Natural killer cell (primary cell): ENCODE measurements around the gene HKDC1. TPM values are rescaled to one million over a fixed set of nuclear protein-coding genes. Genes with fewer than 3 reads are reported as not detected.

Source experiments
- ATAC-seq, 3 donors: fragments of 150-1000 bp in 2 of 3; fragments of 200-7000 bp in 1 of 3; cut with Tn5 transposase; 1 replicate in 1 of 3; 2 replicates in 2 of 3; pipeline ENCODE4 v1.10.0; 2021; ENCODE audit warnings: mild to moderate bottlenecking in 2 of 3, moderate library complexity in 2 of 3
- DNase-seq, 2 donors: peaks; one replicate each; pipeline versions ENCODE4 v3.0.0 to v3.0.0-alpha.2; 2013 to 2021; ENCODE audit warnings: mixed read lengths in 1 of 2
- H3K27ac ChIP-seq: one replicate; pipeline ENCODE4 v1.5.1; 2013; ENCODE audit warnings: mild to moderate bottlenecking, low read length
- H3K27me3 ChIP-seq: one replicate; pipeline ENCODE4 v1.6.1; 2013; ENCODE audit warnings: low read length; ENCODE audit not compliant: control insufficient read depth, insufficient read depth
- H3K36me3 ChIP-seq: one replicate; pipeline ENCODE4 v1.6.1; 2013; ENCODE audit warnings: low read length; ENCODE audit not compliant: control insufficient read depth, insufficient read depth
- H3K4me1 ChIP-seq: one replicate; pipeline ENCODE4 v1.6.1; 2013; ENCODE audit warnings: low read length; ENCODE audit not compliant: control insufficient read depth, insufficient read depth
- H3K4me3 ChIP-seq: one replicate; pipeline ENCODE4 v1.5.1; 2013; ENCODE audit warnings: low read length
- H3K9me3 ChIP-seq: one replicate; pipeline ENCODE4 v1.6.1; 2013; ENCODE audit warnings: low read length; ENCODE audit not compliant: control insufficient read depth, insufficient read depth
- H3K27ac Mint-ChIP-seq, 2 donors: one replicate each; pipeline ENCODE4 v1.8.0; 2022; ENCODE audit warnings: mild to moderate bottlenecking in 2 of 2, mixed read lengths in 2 of 2, moderate library complexity in 1 of 2
- H3K27me3 Mint-ChIP-seq, 2 donors: one replicate each; pipeline ENCODE4 v1.8.0; 2022; ENCODE audit warnings: low read depth in 2 of 2, mixed read lengths in 2 of 2
- H3K36me3 Mint-ChIP-seq: one replicate; pipeline ENCODE4 v1.8.0; 2022; ENCODE audit warnings: mixed read lengths
- H3K4me1 Mint-ChIP-seq, 2 donors: one replicate each; pipeline ENCODE4 v1.8.0; 2022; ENCODE audit warnings: mixed read lengths in 2 of 2
- H3K4me3 Mint-ChIP-seq: one replicate; pipeline ENCODE4 v1.8.0; 2022; ENCODE audit warnings: mild to moderate bottlenecking, moderate library complexity, mixed read lengths
- H3K9me3 Mint-ChIP-seq, 2 donors: one replicate each; pipeline ENCODE4 v1.8.0; 2022; ENCODE audit warnings: mixed read lengths in 2 of 2
- WGBS: methylation state at CpG from one replicate; pipeline ENCODE4 v1.1.7; 2013; ENCODE audit warnings: missing lambda C conversion rate; ENCODE audit not compliant: insufficient coverage; 5-methylcytosine and 5-hydroxymethylcytosine counted together
- intact Hi-C: fragments of 100-400 bp; cut with micrococcal nuclease; formaldehyde crosslinking; loops from one replicate; pipeline ENCODE4 v1.14.2; 2022
- total RNA-seq, 4 donors: library from RNA; stranded (reverse); fragments of 120-200 nt in 1 of 4; gene quantifications; one replicate each; pipeline versions ENCODE4 v1.2.3 to v1.2.4, GENCODE V29; 2013 to 2022
- TF ChIP-seq, protein P1 (sequence below): fragments of 200-600 bp; IDR thresholded peaks from one replicate; pipeline ENCODE4 v1.8.0; 2022; ENCODE audit warnings: antibody characterized with exemption

Gene HKDC1
- total RNA-seq, 3 donors from 2014 or later (not counting 1 experiment from before 2014, with no cell fraction given) = 0.50 to 0.82 TPM; not detected in 1

DNA sequence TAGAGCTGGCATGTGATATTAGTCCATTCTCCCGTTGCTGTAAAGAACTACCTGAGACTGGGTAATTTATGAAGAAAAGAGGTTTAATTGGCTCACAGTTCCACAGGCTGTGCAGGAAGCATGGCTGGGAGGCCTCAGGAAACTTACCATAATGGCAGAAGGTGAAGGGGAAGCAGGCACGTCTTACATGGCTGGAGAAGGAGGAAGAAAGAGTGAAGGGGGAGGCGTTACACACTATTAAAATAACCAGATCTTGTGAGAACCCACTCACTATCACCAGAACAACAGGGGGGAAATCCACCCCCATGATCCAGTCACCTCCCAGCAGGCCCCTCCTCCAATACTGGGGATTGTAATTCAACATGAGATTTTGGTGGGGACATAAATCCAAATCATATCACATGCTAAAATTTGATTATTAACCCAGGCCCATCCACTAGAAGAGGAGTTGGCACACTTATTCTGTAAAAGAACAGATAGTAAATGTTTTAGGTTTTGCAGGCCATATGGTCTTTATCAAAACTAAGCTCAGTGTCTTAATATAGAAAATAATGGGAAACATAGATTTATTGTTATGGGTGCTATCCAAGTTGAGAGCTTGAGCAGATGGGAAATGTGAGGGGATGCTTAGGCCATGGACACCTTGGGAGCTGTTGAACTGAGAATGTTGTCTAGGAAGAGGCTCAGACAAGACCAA lies 39.6 kb downstream of the HKDC1 start:
- H3K36me3 Mint-ChIP-seq = no peaks in the 10 kb centered on the region
- intact Hi-C loops = no loop called here
- no peaks in the 10 kb centered on the region for H3K4me1 ChIP-seq
- no peaks in the 10 kb centered on the region for H3K36me3 ChIP-seq
- no peaks in the 10 kb centered on the region for H3K27me3 ChIP-seq
- 98% methylated on average over 2 of the region's 3 CpGs for WGBS
- TF ChIP-seq, protein P1, sequence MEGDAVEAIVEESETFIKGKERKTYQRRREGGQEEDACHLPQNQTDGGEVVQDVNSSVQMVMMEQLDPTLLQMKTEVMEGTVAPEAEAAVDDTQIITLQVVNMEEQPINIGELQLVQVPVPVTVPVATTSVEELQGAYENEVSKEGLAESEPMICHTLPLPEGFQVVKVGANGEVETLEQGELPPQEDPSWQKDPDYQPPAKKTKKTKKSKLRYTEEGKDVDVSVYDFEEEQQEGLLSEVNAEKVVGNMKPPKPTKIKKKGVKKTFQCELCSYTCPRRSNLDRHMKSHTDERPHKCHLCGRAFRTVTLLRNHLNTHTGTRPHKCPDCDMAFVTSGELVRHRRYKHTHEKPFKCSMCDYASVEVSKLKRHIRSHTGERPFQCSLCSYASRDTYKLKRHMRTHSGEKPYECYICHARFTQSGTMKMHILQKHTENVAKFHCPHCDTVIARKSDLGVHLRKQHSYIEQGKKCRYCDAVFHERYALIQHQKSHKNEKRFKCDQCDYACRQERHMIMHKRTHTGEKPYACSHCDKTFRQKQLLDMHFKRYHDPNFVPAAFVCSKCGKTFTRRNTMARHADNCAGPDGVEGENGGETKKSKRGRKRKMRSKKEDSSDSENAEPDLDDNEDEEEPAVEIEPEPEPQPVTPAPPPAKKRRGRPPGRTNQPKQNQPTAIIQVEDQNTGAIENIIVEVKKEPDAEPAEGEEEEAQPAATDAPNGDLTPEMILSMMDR = no peak
- no peaks in the 10 kb centered on the region for H3K9me3 Mint-ChIP-seq
- no peak for ATAC-seq
- H3K4me3 ChIP-seq = no peak overlapping the region
- no peak for DNase-seq
- no peak overlapping the region for H3K4me3 Mint-ChIP-seq
- no peak overlapping the region for H3K27ac ChIP-seq
- H3K4me1 Mint-ChIP-seq = peaks cover 5 to 6% of the 10 kb centered on the region in 2 donors
- no peaks in the 10 kb centered on the region for H3K9me3 ChIP-seq
- H3K27ac Mint-ChIP-seq = no peak overlapping the region
- no peaks in the 10 kb centered on the region for H3K27me3 Mint-ChIP-seq

DNA sequence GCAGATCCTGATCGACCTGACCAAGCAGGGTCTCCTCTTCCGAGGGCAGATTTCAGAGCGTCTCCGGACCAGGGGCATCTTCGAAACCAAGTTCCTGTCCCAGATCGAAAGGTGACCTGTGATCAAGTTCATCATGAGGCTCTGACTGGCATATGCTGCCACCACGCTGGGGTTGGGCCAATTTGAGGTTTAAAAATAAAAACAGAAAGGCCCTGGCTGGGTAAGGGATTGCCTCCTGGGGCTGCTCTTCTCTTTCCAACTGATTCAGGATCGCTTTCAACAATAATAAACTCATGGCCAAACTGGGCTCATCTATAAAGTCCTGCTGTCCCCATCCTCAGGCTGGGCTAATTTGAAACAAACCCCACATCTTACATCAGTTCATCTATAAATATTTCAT lies 41.1 kb downstream of the HKDC1 start:
- TF ChIP-seq, protein P1 = no peak
- no peaks in the 10 kb centered on the region for H3K36me3 Mint-ChIP-seq
- no peak overlapping the region for H3K4me3 ChIP-seq
- no peak overlapping the region for H3K27ac ChIP-seq
- no peaks in the 10 kb centered on the region for H3K27me3 ChIP-seq
- no peaks in the 10 kb centered on the region for H3K36me3 ChIP-seq
- no peak overlapping the region for H3K27ac Mint-ChIP-seq
- intact Hi-C loops = no loop called here
- no peaks in the 10 kb centered on the region for H3K9me3 Mint-ChIP-seq
- DNase-seq (no peak), ATAC-seq (no peak)
- no peaks in the 10 kb centered on the region for H3K27me3 Mint-ChIP-seq
- WGBS = 90% methylated on average over 8 of the region's 8 CpGs
- peaks cover 5 to 6% of the 10 kb centered on the region in 2 donors for H3K4me1 Mint-ChIP-seq
- no peaks in the 10 kb centered on the region for H3K9me3 ChIP-seq
- no peaks in the 10 kb centered on the region for H3K4me1 ChIP-seq
- H3K4me3 Mint-ChIP-seq = no peak overlapping the region

DNA sequence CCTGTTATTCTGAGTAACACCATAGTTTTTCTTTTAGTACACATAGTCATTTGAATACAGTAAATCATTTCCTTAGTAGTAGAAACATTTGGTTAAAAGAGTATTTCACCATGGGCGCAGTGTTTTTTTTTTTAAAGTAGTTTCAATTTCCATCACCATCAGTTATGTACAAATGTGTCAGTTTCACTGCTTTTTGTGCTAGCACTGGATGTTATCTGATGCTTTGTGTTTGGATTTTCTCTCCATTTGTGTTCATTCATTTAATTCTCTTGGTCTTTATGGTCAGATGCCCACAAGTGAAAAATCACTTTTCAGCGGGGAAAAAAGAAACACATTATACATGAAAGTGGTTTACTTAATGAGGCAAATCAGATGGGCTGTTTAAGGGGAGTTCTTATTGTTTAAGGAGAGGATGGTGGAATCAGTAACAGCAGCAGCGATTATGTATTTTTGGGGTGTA lies 42.2 kb downstream of the HKDC1 start:
- Mint-ChIP-seq H3K27me3 (peaks cover 0 to 7% of the 10 kb centered on the region in 2 donors), H3K4me3 (no peak overlapping the region), H3K36me3 (no peaks in the 10 kb centered on the region), H3K27ac (peak overlapping the region in 1 of 2 donors; percentile 48), H3K9me3 (no peaks in the 10 kb centered on the region), H3K4me1 (peaks cover 5 to 6% of the 10 kb centered on the region in 2 donors)
- Histone ChIP-seq H3K9me3 (no peaks in the 10 kb centered on the region), H3K36me3 (no peaks in the 10 kb centered on the region), H3K27me3 (no peaks in the 10 kb centered on the region), H3K4me1 (no peaks in the 10 kb centered on the region), H3K4me3 (no peak overlapping the region), H3K27ac (no peak overlapping the region)
- 43% methylated on average over 1 of the region's 3 CpGs for WGBS
- intact Hi-C loops = no loop called here
- TF ChIP-seq, protein P1 = no peak
- ATAC-seq (no peak), DNase-seq (no peak)

DNA sequence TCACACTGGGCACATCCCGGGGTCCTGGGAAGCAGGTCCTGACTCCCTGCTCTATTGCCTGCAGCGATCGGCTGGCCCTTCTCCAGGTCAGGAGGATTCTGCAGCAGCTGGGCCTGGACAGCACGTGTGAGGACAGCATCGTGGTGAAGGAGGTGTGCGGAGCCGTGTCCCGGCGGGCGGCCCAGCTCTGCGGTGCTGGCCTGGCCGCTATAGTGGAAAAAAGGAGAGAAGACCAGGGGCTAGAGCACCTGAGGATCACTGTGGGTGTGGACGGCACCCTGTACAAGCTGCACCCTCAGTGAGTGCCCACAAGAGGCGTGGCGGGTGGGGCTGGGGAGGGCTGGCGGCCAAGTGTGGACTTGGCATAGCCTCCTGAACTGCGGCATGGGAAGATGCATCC lies 45.4 kb downstream of the HKDC1 start:
- Mint-ChIP-seq H3K36me3 (no peaks in the 10 kb centered on the region), H3K4me3 (no peak overlapping the region), H3K27ac (no peak overlapping the region), H3K4me1 (peaks cover 5 to 6% of the 10 kb centered on the region in 2 donors), H3K9me3 (no peaks in the 10 kb centered on the region), H3K27me3 (peaks cover 6 to 27% of the 10 kb centered on the region in 2 donors)
- H3K27ac ChIP-seq = no peak overlapping the region
- no peaks in the 10 kb centered on the region for H3K27me3 ChIP-seq
- no peaks in the 10 kb centered on the region for H3K9me3 ChIP-seq
- H3K4me1 ChIP-seq = no peaks in the 10 kb centered on the region
- no peak overlapping the region for H3K4me3 ChIP-seq
- 94% methylated on average over 17 of the region's 17 CpGs for WGBS
- ATAC-seq (no peak), DNase-seq (no peak)
- H3K36me3 ChIP-seq = no peaks in the 10 kb centered on the region
- TF ChIP-seq, protein P1 = no peak
- intact Hi-C loops = no loop called here
